Mucosa of descending colon (tissue), 3 donors: ENCODE data around the gene GNAL. TPM values are rescaled to one million over a fixed set of nuclear protein-coding genes. Genes with fewer than 3 reads are reported as not detected.
"Not testable (repeated sequence)": the region's sequence is repeated elsewhere in the genome, so short reads cannot be mapped to it uniquely, and the experiment has no call there.

Experiments used
- ATAC-seq: fragments of 200-7000 bp; cut with Tn5 transposase; one replicate; pipeline ENCODE4 v1.9.1; 2020; ENCODE audit warnings: mild to moderate bottlenecking, moderate library complexity
- DNase-seq, 3 donors: peaks; one replicate each; pipeline ENCODE4 v3.0.0-alpha.2; 2020
- H3K36me3 ChIP-seq: fragments of 200-600 bp; one replicate; pipeline ENCODE4 v1.8.0; 2021; ENCODE audit warnings: low read depth, mild to moderate bottlenecking
- H3K4me1 ChIP-seq: fragments of 200-600 bp; one replicate; pipeline ENCODE4 v1.8.0; 2021; ENCODE audit warnings: low read depth, mild to moderate bottlenecking
- H3K4me3 ChIP-seq: fragments of 200-600 bp; one replicate; pipeline ENCODE4 v1.8.0; 2021; ENCODE audit warnings: mild to moderate bottlenecking
- H3K9me3 ChIP-seq: fragments of 200-600 bp; one replicate; pipeline ENCODE4 v1.8.0; 2021; ENCODE audit warnings: mild to moderate bottlenecking
- CTCF ChIP-seq: fragments of 200-600 bp; IDR thresholded peaks from one replicate; pipeline ENCODE4 v1.8.0; 2022; ENCODE audit warnings: antibody characterized with exemption, mild to moderate bottlenecking
- intact Hi-C, 2 donors: fragments of 100-400 bp; cut with DNase I in 1 of 2; cut with micrococcal nuclease in 1 of 2; formaldehyde crosslinking; loops; one replicate each; pipeline versions ENCODE4 v1.11.0 to v1.11.1; 2022; cut with DNase I, micrococcal nuclease
- total RNA-seq, 3 donors: library from RNA; stranded (reverse); fragmentation: NEBNext Ultra II Directional in 2 of 3; extraction: Animal tissue kit (Norgen Biotek cat#: 25700) in 2 of 3; gene quantifications; one replicate each; pipeline versions ENCODE4 v1.2.1 to v1.2.4, GENCODE V29; 2021 to 2023
- donor health status: DM: no; HTN: no; CAD: no; lungs with moderate emphysema.
- donor health status: DM: no; HTN: no; CAD: no.
- donor health status: DM: no; HTN: yes; CAD: no.

Gene GNAL
- total RNA-seq, 3 donors from 2014 or later: 4.7 to 20.7 (median 5.3) TPM

DNA sequence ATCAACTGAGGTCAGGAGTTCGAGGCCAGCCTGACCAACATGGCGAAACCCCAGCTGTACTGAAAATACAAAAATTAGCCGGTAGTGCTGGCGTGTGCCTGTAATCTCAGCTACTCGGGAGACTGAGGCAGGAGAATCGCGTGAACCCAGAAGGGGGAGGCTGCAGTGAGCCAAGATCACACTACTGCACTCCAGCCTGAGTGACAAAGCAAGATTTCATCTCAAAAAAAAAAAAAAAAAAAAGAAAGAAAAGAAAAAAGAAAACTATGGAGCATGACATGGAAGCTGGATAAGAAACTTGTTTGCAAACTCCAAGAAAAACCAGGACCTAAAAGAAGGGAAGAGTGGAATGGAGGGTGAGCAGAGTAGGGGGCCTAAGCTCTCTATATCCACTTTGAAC is 160.2 kb downstream of the GNAL start:
- ATAC-seq: no peak
- no peaks in the 10 kb centered on the region for H3K9me3 ChIP-seq
- no peaks in the 10 kb centered on the region for H3K36me3 ChIP-seq
- H3K4me1 ChIP-seq: peaks cover 16% of the 10 kb centered on the region
- DNase-seq: no peak
- no peak for TF ChIP-seq CTCF
- intact Hi-C loops: no loop called here
- no peak overlapping the region for H3K4me3 ChIP-seq

DNA sequence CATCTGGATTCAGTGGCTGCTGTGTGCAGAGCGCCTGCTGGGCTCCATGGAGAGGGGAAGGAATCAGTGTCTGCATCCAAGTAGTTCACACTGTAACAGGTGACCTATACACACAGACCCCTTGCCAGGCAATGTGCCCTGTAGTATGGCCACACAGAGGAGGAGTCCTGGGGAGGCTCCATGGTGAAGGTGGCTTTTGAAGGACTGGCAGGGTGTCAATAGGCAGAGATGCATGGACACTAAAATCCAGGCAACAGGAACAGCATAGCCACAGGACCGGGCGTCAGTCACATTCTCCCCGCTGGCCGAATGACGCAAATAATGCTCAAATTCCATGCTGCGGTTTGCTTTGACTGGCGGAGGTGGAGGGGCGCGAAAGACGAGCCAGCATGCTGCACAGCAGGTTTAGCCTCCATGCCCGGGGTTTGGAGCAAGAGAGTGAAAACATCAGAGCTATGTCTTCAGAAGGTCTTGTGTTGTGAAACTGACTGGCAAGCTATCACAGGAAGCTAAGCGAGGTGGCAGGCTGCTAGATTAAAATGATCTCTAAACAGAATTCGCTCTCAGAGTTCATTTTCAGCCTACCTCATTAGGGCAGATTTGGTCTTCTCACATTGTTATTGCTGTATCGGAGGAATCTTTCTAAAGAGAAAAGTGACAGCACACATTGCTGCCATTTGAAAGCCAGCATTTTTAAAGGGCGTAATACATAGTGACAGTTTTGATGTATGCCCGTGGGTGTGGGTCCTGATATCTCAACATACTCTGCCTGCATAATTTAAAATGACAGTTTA is 161.0 kb downstream of the GNAL start:
- peak; percentile 56 to 73 (median 65) for DNase-seq
- ATAC-seq: peak; percentile 38
- H3K4me3 ChIP-seq: no peak overlapping the region
- intact Hi-C loops: loop anchor here (10.0 kb wide), 1 partner anchor 55 kb away; the partner anchor contains the start of gene MPPE1 (in 2 of the 2)
- no peaks in the 10 kb centered on the region for H3K9me3 ChIP-seq
- TF ChIP-seq CTCF: no peak
- no peaks in the 10 kb centered on the region for H3K36me3 ChIP-seq
- peaks cover 16% of the 10 kb centered on the region for H3K4me1 ChIP-seq

DNA sequence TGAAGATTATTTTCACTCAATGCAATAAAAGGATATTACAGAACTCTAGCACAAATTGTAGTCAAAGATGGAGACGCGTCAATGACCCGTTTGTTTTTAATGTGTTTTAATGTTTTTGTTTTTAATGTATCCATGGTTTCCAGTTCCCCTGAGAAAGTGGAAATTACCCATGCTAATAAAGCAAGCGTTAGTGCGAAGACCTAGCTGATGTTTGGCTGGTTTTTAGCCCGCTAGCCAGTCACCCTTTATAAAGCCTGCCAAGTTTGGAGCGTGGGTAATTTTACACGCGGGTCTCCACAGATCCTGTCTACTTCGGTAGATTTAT is 161.7 kb downstream of the GNAL start:
- H3K4me3 ChIP-seq: peak overlapping the region; percentile 54
- no peaks in the 10 kb centered on the region for H3K36me3 ChIP-seq
- H3K9me3 ChIP-seq: no peaks in the 10 kb centered on the region
- no peak for TF ChIP-seq CTCF
- ATAC-seq (peak; percentile 15), DNase-seq (no peak)
- intact Hi-C loops: loop anchor here (10.0 kb wide), 1 partner anchor 54 kb away; the partner anchor contains the start of gene MPPE1 (in 2 of the 2)
- peaks cover 16% of the 10 kb centered on the region for H3K4me1 ChIP-seq

GRCh38 chr18:11851146-11851805 is 162.2 kb downstream of the GNAL start, which contains the start of gene CHMP1B:
TSS of gene CHMP1B (plus strand) at chr18:11851413. CDS start at chr18:11851512, 99 bp downstream.
- Histone ChIP-seq H3K4me3 (peak within 1 kb of the TSS; percentile 54), H3K4me1 (peaks cover 18% of the 10 kb centered on the region), H3K9me3 (no peaks in the 10 kb centered on the region), H3K36me3 (no peaks in the 10 kb centered on the region)
- DNase-seq (peak; percentile 99 to 100 (median 99)), ATAC-seq (peak; percentile 97)
- intact Hi-C loops: loop anchor here (10.0 kb wide), 1 partner anchor 54 kb away; the partner anchor contains the start of gene MPPE1 (in 2 of the 2)
- no peak for TF ChIP-seq CTCF

DNA sequence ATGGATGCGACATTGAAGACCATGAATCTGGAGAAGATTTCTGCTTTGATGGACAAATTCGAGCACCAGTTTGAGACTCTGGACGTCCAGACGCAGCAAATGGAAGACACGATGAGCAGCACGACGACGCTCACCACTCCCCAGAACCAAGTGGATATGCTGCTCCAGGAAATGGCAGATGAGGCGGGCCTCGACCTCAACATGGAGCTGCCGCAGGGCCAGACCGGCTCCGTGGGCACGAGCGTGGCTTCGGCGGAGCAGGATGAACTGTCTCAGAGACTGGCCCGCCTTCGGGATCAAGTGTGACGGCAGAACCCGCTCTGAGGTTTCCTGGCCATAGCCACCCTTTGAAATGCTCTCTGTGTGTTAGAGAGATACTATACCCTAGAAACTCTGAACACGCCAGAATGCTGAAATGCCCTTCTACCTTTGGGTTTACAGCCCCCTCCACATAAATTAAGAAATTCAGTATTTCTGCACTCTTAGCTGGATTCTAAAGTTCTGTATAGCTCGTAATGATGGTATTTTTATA is 162.8 kb downstream of the GNAL start:
- intact Hi-C loops: loop anchor here (10.0 kb wide), 1 partner anchor 53 kb away; the partner anchor contains the start of gene MPPE1 (in 2 of the 2)
- peak overlapping the region; percentile 54 for H3K4me3 ChIP-seq
- H3K4me1 ChIP-seq: peaks cover 21% of the 10 kb centered on the region
- H3K36me3 ChIP-seq: no peaks in the 10 kb centered on the region
- no peak for TF ChIP-seq CTCF
- peak; percentile 57 to 78 (median 72) for DNase-seq
- peak; percentile 54 for ATAC-seq
- no peaks in the 10 kb centered on the region for H3K9me3 ChIP-seq

DNA sequence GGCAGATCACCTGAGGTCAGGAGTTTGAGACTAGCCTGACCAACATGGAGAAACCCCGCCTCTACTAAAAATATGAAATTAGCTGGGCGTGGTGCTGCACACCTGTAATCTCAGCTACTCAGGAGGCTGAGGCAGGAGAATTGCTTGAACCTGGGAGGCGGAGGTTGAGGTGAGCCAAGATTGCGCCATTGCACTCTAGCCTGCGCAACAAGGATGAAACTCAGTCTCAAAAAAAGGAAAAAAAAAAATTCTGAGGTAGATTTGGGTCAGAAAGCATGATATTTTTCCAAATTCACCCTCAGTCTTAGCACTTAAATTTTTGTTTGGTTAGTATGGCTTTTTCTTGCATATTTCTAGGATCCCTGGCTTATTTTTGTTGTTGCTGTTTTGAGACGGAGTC is 165.5 kb downstream of the GNAL start:
- ATAC-seq, H3K36me3 ChIP-seq, H3K9me3 ChIP-seq, H3K4me3 ChIP-seq: not testable (repeated sequence)
- intact Hi-C loops: loop anchor here (10.0 kb wide), 1 partner anchor 50 kb away; the partner anchor contains the start of gene MPPE1 (in 2 of the 2)
- H3K4me1 ChIP-seq: peaks cover 34% of the 10 kb centered on the region
- peak in 1 of 3 donors; percentile 23 for DNase-seq
